ENCODE results near the gene EIF5AL1.
"Not testable (repeated sequence)": the region's sequence is repeated elsewhere in the genome, so short reads cannot be mapped to it uniquely, and the experiment has no call there.

Gene EIF5AL1

DNA sequence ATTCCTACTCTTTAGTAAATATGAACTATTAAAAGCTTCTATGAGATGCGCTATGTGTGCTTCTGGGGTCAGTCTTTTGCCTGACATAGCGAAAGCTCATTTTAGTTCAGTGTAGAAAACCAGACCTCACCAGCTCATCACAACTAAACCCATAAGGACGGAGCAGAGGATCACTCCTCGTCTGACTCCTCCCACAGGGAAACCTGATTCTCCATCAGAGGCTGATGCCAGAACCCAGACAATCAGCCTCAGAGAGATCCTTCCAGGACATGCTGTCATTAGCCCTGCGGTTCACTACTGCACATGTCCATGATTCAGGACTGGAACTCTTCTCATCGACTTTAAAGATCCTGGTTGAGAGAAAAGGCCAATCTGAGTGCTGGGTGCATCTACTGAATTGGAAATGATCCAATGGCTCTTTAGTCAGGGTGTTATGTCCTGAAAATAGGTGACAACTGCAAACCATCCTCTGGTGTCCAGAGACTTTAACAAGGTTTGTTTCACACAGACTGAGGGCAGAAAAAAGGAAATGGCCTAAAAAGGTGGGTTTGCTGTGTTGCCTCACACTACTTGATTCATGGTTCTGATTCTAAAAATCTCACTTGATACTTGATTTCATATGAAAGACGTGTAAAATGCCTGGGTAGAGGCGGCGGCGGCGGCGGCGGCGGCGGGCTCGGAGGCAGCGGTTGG, at the start of gene EIF5AL1:
Gene EIF5AL1 (plus strand): TSS at position 643 of the 693 bp plus-strand sequence. CDS start 117 bp downstream, outside the sequence.
- intact Hi-C loops (cut with DNase I); DNase-seq: not testable (repeated sequence)

DNA sequence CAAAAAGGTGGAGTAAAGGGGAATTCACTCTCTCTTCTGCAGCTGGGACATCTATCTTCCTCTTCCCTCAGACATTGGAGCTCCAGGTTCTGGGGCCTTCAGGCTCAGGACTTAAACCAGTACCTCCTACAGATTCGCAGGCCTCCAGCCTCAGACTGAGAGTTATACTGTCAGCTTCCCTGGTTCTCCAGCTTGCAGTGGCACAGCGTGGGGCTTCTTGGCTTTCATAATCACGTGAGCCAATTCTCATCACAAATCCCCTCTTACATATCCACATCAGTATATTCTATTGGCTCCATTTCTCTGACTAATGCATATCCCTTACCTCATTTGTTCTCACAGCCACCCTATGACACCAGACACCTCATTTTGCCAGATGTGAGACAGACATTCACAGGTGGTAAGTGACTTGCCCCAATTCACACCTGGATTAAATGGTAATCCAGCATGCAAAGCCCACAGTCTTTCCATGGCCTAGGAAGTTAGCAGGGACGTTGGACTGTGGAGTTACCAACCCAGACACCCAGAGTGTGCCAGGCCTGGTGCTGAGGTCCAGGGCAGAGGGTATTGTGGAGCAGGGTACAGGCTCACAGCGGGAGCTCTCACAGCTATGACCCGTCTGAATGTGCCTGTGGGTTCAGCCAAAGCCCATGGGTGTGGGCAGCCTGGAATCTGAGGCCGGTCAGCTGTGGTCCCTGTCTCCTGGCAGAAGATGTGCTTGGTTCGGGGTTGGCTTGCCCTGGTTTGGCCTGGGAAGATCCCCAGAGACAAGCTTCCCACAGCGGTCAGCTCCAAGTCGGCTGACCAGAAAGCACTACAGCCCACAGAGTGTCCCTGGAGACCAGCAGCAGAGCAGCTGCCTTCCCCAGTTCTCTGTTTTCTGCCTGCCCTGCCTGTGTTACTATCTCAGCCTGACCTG, 48.5 kb upstream of the EIF5AL1 start:
- DNase-seq = no peak
- intact Hi-C loops (cut with DNase I) = no loop called here

DNA sequence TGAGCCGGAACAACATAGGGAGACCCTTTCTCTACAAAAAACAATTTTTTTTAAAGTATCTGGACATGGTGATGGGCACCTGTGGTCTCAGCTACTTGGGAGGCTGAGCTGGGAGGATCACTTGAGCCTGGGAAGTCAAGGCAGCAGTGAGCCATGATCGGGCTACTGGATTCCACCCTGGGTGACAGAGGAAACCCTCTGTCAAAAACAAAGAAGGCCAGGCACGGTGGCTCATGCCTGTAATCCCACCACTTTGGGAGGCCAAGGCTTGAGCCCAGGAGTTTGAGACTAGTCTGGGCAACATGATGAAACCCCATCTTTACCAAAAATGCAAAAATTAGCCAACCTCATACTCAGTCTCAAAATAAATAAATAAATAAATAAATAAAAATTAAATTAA, 47.0 kb upstream of the EIF5AL1 start:
- no peak for DNase-seq
- intact Hi-C loops (cut with DNase I) = no loop called here

DNA sequence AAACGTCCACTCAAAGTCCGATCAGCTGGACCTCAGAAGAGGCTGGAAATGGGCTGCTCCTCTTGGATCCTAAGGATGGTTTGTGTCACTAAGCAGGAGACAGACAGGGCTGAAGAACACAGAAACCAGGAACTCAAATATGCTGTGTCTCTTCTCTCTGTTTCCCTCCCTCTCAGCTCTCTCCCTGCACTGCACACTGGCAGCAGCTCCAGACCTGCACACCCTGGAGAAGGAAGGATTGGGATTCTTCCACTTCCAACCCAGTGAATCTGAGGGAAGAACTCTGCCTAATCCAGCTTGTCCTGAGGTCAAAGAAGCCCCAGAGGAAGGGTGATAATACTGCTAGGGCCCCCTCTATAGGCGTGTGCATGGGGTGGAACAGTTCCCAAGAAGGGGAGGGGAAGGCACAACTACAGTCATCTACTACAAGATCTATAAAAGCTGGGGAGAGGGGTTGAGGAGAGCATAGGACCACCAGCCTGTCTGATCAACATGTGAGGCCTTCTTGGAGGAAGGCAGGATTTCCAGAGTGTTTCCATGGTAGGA, 44.2 kb upstream of the EIF5AL1 start:
- intact Hi-C loops (cut with DNase I) = no loop called here
- no peak for DNase-seq

DNA sequence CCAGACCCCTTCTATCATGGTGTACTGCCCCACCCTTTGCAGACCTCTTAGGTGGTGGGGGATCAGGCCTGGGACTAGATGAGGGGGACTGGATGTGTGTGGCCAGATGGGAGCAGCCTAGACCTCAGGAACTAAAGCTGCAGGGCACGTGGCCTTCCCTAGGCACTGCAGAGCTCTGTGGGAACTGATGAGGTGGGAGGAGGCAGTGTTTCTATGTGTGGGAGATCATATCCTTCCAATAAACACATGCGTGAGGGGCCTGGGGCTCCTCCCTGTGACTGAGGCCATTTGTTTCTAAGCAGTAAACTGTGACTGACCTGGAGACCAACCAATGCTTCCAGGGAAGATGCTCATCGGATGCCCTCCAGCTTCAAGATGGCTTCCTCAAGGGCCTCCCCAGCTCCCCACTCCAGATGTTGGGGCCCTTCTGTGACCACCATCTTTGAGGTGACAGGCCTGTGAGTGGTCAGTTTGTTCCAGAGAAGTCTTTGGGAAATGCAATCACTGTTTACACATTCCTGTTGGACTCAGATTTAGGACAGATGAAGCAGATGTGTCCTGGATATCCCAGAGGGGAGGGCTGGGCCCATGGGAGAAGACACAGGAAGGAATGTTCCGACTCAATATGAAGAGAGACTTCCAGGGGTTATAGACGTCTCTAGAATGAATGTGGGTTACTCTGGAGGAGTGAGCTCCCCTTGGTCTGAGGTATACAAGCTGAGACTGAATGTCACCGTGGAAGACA, 43.3 kb upstream of the EIF5AL1 start:
- DNase-seq = peak in 1 of 42 donors; percentile 21
- intact Hi-C loops (cut with DNase I) = no loop called here

DNA sequence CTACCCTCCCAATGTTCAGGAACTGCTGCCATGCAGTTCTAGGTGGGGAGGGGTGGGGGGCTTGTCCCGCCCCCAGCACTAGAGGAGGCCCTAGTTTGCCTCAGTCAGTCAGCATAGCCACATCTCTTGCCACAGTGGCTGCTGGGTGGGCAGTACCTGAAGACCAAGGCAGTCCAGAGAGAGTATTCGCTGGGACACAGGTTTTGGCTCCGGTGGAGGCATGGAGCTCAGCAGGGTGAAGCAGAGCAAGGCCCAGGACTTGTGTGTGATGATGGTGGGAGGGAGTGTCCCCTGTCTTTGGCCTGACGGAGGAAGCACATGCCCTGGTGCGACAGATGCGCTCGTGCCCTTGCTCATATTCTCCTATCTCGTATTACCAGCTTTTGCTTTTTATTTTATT, 42.2 kb upstream of the EIF5AL1 start:
- DNase-seq = peak in 2 of 42 donors; percentile 15 to 16
- intact Hi-C loops (cut with DNase I) = no loop called here

DNA sequence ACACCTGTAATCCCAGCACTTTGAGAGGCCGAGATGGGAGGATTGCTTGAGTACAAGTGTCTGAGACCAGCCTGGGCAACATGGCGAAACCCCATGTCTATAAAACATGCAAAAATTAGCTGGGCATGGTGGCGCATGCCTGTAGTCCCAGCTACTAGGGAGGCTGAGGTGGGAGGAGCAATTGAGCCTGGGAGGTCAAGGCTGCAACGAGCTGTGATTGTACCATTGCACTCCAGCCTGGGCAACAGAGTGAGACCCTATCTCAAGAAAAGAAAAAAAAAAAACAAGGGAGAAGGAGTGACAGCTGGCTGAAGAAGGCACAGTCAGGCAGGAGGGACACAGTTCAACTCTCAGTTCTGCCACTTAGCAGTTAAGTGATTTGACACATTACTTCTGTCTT, 40.6 kb upstream of the EIF5AL1 start:
- DNase-seq = peak in 2 of 42 donors; percentile 6 to 32

DNA sequence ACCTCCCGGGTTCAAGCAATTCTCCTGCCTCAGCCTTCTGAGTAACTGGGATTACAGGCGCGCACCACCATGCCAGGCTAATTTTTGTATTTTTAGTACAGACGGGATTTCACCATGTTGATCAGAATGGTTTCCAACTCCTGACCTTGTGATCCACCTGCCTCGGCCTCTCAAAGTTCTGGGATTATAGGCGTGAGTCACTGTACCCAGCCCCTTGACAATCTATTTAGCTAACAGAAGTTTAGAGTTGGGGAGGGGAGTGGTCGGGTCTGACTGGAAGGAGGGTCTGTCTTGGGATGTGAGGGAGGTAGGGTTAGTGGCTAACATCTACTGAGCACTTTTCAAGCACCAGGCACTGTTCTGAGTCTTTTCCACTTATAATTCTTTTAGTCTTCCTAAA, 39.9 kb upstream of the EIF5AL1 start:
- DNase-seq = peak in 1 of 42 donors; percentile 16
- intact Hi-C loops (cut with DNase I) = no loop called here

More for the DNA sequence above, 40.6 kb upstream of the EIF5AL1 start:
- intact Hi-C loops (cut with DNase I) = no loop called here

DNA sequence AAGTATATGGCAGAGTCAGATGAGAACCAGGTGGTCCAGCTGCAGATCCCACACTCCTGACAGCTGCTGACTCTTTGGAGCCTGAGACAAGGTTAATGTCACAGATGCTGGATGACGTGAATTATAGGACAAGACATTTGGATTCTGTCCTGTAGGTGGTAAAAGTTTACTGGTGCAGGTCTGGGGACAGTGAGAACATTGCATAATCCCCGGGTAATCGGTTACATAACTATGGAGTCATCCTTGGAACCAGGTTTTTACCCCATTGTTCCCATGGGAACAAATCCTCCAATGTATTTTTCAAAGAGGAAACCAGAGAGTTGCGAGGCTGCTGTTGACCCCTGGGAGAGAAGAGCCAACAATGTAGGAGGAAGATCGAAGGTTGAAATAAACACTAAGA, 39.4 kb upstream of the EIF5AL1 start:
- intact Hi-C loops (cut with DNase I) = no loop called here
- DNase-seq = peak in 7 of 42 donors; percentile 26 to 70 (median 47)

DNA sequence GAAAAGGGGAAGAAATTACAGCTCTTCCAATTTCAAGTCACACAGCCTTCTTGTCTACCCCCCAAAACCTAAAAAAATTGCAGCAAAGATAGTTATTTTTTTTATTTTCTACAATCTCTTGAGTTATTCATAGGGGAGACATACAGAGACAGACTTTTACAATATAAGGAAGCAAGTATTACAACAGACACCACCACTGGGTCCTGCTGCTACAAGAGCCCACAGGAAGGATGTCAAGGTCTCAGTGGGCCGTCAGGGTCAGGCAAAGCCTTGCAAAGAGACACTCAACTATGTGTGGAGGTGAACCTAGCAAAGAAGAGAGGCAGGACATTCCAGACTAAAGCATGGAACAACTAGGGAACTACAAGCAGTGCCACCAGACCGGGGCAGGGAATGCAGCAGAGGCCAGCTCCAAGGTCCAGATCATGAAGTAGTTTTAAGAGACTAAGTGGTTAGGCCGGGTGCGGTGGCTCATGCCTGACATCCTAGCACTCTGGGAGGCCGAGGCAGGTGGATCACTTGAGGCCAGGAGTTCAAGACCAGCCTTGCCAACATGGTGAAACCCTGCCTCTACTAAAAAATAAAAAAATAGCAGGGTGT, 38.7 kb upstream of the EIF5AL1 start:
- intact Hi-C loops (cut with DNase I) = no loop called here
- peak in 1 of 42 donors; percentile 31 for DNase-seq

DNA sequence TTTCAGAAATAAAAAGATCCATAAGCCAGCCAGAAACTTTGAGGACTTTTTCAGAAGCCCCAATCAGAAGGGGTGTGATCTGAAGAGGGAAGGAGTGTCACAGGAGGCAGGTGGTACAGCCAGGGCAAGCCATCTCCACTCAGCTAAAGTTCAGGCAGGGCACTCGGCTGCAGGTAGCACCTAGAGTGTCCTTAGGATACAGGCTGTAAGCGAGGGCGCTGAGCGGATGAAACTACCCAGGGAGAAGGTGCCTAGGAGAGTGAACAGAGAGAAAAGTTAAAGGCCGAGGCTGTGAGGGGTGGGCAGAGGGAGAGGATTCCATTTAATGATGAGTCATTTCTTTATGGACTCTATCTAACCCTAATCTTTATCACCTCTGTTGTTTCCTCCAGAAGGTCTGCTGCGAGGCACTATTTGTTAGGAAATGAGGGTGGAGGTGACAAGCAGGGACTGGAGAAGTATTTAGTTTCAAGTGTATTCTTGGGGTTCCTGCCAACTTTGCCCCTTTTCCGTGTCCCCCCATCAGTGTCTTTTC, 37.1 kb upstream of the EIF5AL1 start:
- intact Hi-C loops (cut with DNase I) = no loop called here
- no peak for DNase-seq

DNA sequence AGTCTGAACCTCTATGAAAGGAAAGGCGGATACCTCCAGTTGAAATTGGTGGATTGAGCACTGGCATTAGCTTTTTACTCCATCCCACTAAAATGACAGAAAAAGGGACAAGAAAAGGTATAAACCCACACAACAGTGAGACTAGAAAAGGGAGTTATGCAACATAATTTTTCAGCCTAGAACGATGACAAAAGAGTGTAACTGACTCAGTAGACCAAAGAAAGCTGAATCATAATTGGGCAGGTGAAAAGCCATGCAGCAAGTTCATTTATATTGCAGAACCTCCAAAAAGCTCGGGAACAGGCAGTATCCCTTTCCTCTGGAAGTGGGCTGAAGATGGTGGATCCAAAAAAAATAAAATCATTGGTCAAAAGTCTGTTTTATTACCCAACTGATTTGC, 36.5 kb upstream of the EIF5AL1 start:
- intact Hi-C loops (cut with DNase I) = no loop called here
- no peak for DNase-seq

DNA sequence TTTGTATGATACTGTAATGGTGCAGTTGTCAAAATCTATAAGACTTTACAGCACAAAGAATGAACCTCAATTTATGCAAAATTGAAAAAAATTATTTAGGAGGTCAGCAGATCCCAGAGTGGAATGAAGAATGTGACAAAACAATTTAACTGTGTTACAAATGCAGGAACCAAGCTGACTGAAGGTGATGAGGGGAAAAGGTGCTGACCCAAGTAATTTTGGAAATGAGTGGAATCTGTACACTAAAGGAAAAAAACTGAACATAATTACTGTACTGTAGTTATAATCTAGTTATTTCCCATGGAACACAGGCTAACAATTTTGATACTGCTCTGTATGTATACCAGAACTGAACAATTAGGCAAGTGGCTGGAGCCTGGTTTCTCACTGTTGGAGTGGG, 35.7 kb upstream of the EIF5AL1 start:
- intact Hi-C loops (cut with DNase I) = no loop called here
- DNase-seq = no peak

DNA sequence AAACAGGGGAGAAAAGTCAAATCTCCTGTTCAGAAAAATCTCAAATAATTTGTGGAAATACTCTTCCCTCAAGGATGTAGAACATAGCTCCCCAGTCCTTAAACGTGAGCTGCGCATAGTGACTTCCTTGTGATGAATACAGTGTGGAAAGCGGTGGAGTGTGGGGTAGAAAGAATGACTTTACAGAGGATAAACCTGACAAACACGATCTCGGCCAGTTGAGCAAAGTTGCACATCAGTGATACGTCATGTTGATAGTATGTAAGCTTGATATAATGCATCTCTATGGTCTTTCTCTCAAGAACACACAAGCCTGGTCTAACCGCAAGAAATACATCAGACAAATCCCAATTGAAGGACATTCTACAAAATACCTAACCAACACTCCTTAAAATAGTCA, 34.9 kb upstream of the EIF5AL1 start:
- intact Hi-C loops (cut with DNase I) = no loop called here
- peak in 1 of 42 donors; percentile 12 for DNase-seq

DNA sequence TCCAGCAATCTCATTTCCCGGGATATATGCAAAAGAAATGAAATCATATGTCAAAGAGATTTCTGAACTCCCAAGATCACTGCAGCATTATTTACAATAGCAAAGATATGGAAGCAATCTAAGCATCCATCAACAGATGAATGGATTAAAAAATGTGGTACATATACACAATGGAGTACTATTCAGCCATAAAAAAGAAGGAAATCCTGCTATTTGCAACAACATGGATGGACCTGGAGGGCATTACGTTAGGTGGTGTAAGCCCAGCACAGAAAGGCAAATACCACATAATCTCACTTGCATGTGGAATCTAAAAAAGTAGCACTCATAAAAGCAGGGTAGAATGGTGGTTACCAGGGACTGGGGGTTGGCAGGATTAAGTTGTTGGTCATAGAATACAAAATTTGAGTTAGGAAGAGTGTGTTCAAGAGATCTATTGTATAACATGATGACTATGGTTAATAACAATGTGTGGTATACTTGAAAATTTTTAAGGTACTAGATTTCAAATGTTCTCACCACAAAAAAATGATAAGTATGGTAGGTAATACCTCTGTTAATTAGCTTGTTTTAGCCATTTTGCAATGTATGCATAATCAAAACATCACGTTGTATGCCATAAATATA, 32.9 kb upstream of the EIF5AL1 start:
- DNase-seq = no peak
- intact Hi-C loops (cut with DNase I) = no loop called here

DNA sequence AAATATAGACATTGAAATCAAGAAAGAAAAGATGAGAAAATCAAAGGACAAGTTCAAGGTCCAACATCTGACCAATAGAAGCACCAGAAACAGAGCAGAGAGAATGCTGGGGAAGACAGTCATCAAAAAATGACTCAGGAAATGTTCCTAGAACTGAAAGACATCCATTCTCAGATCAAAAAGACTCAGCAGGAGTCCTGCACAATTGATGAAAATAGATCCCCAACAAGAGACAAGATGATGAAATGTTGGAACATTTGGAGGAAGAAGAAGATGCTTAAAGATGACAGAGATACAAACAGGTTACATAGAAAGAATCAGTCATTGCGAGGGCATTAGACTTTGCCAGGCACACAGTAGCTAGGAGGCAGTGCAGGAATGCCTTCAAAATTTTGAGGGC, 30.0 kb upstream of the EIF5AL1 start:
- intact Hi-C loops (cut with DNase I) = no loop called here
- DNase-seq = no peak

DNA sequence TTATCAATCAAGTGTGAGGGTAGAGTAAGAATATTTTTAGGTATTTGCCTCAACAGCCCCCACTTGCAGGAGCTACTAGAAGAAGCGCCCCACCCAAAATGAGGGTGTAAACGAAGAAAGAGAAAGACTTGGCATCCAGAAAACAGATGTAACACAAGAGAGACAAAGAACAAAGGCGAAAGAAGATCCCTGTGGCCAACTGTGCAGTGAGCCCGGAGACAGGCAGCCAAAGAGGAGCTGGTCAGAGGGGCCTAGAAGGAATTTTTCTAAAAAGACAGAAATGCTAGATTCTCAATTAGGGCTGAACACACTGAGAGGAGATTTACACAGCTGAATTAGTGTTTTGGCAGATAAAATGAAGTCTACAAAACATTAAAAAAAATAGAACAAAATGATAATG, 29.6 kb upstream of the EIF5AL1 start:
- DNase-seq = no peak
- intact Hi-C loops (cut with DNase I) = no loop called here

DNA sequence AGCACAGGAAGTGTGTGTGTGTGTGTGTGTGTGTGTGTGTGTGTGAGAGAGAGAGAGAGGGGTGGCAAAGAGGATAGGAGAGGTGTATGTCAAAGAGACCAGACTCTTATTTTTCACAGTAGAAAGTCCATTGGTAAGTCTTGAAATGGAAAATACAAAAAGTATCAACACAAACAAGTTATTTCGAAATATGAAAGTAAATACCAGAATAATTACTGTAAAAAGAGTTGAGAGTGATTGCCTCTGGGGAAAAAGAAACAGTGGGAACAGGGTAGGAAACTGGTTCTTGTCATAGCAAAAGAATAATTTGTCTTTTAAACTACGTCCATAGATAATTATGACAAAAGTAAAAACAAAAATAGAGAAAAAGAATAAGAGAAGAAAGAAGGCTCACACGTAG, 29.0 kb upstream of the EIF5AL1 start:
- intact Hi-C loops (cut with DNase I) = no loop called here
- DNase-seq = no peak

Measured in head of caudate nucleus (tissue), 42 donors.